GM10266 (cell line): ENCODE measurements around the gene PLXNB1.

Source experiments
- DNase-seq: peaks from one replicate; pipeline ENCODE4 v3.0.0; 2012; ENCODE audit errors: extremely low spot score
- TF ChIP-seq, protein P1 (sequence below): IDR thresholded peaks from 2 replicates; pipeline ENCODE4 v1.5.1; 2012; ENCODE audit warnings: mild to moderate bottlenecking, low read depth; ENCODE audit not compliant: control insufficient read depth, insufficient read depth; ENCODE audit errors: missing control alignments

PLXNB1 gene

DNA sequence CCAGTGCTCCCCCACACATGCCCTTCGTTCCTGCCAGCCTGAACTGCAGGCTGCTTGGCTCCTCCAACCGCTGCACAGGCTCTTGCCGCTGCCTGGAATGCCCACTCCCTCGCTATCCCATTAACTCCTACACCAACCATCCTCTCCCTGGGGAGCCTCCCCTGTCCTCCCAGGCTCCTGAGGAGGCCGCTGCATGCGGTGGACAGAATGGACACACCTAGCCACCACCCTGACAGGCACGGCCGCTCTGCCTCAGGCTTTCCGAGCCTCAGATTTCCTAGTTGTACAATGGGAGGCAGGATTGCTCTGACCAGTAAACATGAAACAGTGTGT is 2.3 kb downstream of the PLXNB1 start:
- TF ChIP-seq, protein P1, sequence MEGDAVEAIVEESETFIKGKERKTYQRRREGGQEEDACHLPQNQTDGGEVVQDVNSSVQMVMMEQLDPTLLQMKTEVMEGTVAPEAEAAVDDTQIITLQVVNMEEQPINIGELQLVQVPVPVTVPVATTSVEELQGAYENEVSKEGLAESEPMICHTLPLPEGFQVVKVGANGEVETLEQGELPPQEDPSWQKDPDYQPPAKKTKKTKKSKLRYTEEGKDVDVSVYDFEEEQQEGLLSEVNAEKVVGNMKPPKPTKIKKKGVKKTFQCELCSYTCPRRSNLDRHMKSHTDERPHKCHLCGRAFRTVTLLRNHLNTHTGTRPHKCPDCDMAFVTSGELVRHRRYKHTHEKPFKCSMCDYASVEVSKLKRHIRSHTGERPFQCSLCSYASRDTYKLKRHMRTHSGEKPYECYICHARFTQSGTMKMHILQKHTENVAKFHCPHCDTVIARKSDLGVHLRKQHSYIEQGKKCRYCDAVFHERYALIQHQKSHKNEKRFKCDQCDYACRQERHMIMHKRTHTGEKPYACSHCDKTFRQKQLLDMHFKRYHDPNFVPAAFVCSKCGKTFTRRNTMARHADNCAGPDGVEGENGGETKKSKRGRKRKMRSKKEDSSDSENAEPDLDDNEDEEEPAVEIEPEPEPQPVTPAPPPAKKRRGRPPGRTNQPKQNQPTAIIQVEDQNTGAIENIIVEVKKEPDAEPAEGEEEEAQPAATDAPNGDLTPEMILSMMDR, result no peak
- DNase-seq, result no peak

DNA sequence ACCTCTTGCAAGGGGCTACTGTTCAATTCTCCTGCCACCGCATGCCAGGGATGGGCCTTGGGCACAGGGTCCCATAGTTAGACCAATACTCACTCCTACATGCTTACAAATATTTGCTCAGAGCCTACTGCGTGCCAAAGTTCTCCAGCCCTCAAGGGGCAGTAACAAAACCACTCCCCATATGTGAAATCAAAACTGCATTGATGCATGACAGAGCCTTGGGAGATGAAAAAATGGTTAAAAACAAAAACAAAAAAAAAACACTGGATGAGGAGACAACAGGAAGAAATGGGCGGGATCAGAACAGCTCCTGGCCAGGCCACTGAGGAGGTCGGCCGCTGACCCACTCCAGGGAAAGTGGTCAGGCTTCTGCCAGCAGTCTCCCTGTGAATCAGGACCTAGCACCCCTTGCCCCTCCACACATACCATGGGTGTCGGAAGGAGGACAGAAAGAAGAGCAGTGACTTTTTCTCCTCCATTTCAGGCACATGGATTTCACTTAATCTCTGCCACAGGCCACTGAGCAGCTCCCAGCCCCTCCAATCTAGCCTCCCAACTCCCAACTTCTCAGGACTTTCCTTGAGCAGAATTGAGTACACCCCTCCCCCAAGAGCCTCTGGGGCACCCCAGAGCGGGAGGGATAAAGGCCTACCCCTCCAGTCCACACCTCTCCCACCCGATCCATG is 2.8 kb downstream of the PLXNB1 start:
- DNase-seq, result no peak
- TF ChIP-seq, protein P1, result no peak

DNA sequence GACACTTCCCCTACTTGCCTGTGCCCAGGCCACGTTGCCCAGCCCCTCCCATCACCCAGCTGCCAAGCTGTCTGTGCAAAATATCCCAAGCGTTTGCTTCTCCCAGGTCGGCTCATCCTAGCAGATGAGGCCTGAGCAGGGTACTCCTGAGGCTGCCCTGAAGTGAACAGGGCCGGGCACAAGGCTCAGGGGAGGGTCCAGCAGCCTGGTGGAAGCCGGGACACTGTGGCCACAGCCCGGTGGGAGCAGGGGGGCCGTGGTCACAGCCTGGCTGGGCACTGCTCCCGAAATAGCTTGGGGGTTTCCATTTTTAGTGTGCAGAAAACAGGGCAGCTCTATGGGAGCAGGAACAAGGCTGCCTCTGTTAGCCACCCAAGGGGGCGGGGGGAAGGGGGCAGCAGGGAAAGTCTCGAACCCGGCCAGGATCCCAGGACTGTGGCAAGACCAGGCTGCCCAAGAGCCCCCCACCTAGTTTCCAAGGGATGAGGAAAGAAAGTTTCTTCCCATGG is 3.4 kb downstream of the PLXNB1 start:
- DNase-seq, result no peak
- TF ChIP-seq, protein P1, result no peak

DNA sequence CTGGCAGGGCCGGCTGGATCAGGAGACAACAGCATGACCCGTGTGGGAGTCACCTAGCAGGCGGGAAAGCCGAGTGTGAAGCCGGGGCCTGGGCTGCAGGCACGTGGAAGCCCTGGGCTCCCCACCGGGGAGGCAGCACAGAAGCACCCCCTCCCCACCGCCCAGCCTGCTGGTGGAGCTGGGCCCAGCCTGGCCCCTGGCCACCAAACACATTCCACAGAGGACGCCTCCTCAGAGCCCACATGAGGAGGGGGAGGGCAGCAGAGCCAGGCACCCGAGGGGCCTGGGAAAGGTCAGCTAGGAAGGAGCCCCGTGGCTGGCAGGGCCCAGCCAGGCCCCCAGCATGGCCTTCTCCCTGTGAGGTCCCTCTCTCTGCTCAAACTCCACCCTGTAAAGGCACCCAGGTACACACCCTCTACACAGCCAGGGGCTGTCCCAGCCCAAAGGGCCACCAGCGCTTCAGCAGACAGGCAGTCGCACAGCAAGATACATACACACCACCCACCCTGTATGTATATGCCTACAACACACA is 4.5 kb downstream of the PLXNB1 start:
- TF ChIP-seq, protein P1, result no peak
- DNase-seq, result no peak

DNA sequence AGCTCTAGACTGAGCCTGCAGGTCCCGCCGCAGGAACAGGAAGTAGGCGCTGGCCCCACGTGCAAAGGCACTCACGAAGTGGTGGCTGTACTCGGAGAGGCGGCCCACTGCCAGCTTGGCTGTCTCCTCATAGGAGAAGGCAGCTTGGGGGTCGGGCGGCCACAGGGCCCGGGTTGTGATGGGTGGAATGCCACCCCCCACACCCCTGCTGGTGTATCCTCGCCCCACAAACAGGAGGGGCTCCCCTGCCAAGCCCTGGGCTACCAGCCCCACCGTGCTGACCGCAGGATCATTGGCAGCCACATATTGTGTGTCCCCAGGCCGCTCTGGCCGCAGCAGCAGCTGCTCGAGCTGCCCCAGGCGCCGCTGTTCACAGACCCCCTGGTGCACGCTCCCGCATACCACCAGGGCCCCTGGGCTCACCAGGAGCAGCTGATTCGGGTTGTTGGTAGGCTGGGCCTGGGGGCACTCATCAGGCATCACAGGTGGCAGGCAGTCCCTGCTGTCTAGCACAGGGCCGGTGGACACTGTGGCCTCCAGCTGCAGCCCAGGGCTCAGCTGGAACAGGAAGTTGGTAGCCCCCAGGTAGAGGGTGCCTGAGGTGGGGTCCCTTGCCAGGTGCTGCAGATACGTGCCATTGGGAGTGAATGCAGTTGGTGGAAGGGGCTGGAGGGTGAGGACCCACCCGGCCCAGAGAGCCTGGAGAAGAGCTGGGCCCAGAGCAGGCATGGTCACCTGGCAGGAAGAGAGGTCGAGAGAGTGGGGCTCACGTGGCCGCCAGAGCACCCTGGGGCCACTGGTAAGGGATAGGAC is 5.8 kb downstream of the PLXNB1 start:
- TF ChIP-seq, protein P1, result no peak
- no peak for DNase-seq

DNA sequence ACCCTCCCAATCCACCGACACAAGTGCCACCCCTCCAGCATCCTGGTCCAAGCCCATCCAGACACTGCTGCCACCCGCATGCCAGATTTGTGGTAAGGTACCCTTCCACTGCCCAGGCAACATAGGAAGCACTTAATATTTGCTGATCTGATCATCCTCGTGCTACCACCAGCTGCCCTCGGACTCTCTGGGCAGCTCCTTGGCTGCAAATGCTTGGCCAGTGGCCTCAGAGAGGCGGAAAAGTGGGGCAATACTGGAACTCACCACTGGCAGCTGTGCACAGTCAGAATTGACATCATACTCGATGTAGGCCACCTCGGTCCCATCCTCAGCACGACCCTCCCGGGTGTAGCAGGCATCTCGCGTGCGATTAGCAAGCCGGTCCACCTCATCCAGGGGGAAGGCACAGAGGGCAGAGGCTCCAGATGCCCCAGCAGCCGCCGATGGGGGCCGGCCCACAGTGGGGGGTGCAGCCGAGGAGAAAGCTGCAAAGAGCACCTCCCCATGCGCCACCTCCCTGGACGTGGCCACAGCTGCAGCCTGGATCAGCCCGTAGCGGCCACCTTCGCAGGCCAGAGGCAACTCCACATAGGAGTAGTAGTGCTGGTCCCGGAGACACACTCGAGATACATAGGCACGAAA is 6.5 kb downstream of the PLXNB1 start:
- TF ChIP-seq, protein P1, result no peak
- DNase-seq, result no peak

DNA sequence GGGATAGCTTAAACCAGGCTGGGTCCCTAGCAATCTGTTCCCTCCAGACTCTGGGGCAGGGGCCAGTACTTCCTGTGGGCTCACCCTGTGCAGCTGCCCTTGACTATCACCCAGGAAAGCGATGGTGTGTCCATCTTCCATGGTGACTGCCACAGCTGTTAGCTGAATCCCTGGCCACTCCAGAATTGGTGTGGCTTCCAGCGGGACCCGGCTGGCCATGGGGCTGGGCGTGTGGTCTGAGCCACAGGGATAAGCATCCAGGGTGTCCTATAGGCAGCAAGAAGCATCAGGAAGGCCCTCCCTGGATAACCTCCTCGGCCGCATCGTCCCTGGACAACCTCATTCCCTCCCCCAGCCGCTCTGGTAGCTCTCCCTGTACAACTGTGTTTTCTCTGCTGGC is 7.2 kb downstream of the PLXNB1 start:
- TF ChIP-seq, protein P1, result no peak
- DNase-seq, result no peak
